Osteoblast (primary cell): ENCODE measurements around the gene PTGDR2. TPM values are rescaled to one million over a fixed set of nuclear protein-coding genes. Genes with fewer than 3 reads are reported as not detected.

ENCODE experiments used
- DNase-seq: peaks from one replicate; pipeline ENCODE4 v3.0.0; 2011; ENCODE audit warnings: low spot score, mixed read lengths; ENCODE audit not compliant: insufficient read length; ENCODE audit errors: missing footprints
- H2AFZ ChIP-seq: 2 replicates; pipeline ENCODE4 v1.6.0; 2011; ENCODE audit warnings: mild to moderate bottlenecking, low read length
- H3K27ac ChIP-seq: 2 replicates; pipeline ENCODE4 v1.5.1; 2011; ENCODE audit warnings: mild to moderate bottlenecking, low read depth, low read length, moderate library complexity
- H3K27me3 ChIP-seq: 2 replicates; pipeline ENCODE4 v1.6.0; 2012; ENCODE audit warnings: mild to moderate bottlenecking, control low read depth, inconsistent platforms, low read length, moderate library complexity; ENCODE audit not compliant: insufficient read depth
- H3K36me3 ChIP-seq: 2 replicates; pipeline ENCODE4 v1.5.1; 2011; ENCODE audit warnings: mild to moderate bottlenecking, low read length, control low read depth, moderate library complexity; ENCODE audit not compliant: insufficient read depth
- H3K4me1 ChIP-seq: 2 replicates; pipeline ENCODE4 v1.5.1; 2011; ENCODE audit warnings: mild to moderate bottlenecking, low read length, control low read depth, moderate library complexity; ENCODE audit not compliant: insufficient read depth
- H3K4me2 ChIP-seq: 2 replicates; pipeline ENCODE4 v1.6.0; 2011; ENCODE audit warnings: mild to moderate bottlenecking, low read length; ENCODE audit not compliant: insufficient read depth
- H3K4me3 ChIP-seq: fragments of 200-600 bp; sonication (generic); 3 replicates; pipeline ENCODE4 v1.5.1; 2012; ENCODE audit warnings: mild to moderate bottlenecking, low read length, inconsistent platforms; ENCODE audit not compliant: insufficient read depth
- H3K79me2 ChIP-seq: 2 replicates; pipeline ENCODE4 v1.6.0; 2012; ENCODE audit warnings: mild to moderate bottlenecking, low read length, control low read depth, inconsistent platforms; ENCODE audit not compliant: insufficient read depth
- H3K9me3 ChIP-seq: 2 replicates; pipeline ENCODE4 v1.5.1; 2011; ENCODE audit warnings: low read depth, low read length, control low read depth
- H4K20me1 ChIP-seq: 2 replicates; pipeline ENCODE4 v1.6.0; 2012; ENCODE audit warnings: mild to moderate bottlenecking, low read length, control low read depth; ENCODE audit not compliant: insufficient read depth
- CTCF ChIP-seq: IDR thresholded peaks from 2 replicates; pipeline ENCODE4 v1.5.1; 2011; ENCODE audit warnings: mild to moderate bottlenecking, low read depth, low read length, moderate library complexity; ENCODE audit errors: extremely low read depth
- total RNA-seq: library from RNA; depleted of rRNA; stranded (reverse); fragments of >200 nt; gene quantifications from 2 replicates; pipeline ENCODE4 v1.2.3, GENCODE V29; 2012

PTGDR2 gene
- total RNA-seq, 1 donor: not detected

GRCh38 chr11:60872961-60873524 lies 17.3 kb upstream of the PTGDR2 start:
- peaks cover 6% of the 10 kb centered on the region for H3K27me3 ChIP-seq
- no peaks in the 10 kb centered on the region for H3K79me2 ChIP-seq
- H3K9me3 ChIP-seq: no peaks in the 10 kb centered on the region
- H4K20me1 ChIP-seq: no peaks in the 10 kb centered on the region
- H3K4me1 ChIP-seq: peaks cover 27% of the 10 kb centered on the region
- H3K36me3 ChIP-seq: no peaks in the 10 kb centered on the region
- peak overlapping the region; percentile 38 for H3K27ac ChIP-seq
- DNase-seq: peak; percentile 95
- H3K4me2 ChIP-seq: peak overlapping the region; percentile 25
- no peak for TF ChIP-seq CTCF
- no peak overlapping the region for H2AFZ ChIP-seq
- no peak overlapping the region for H3K4me3 ChIP-seq

GRCh38 chr11:60872124-60872960 lies 16.6 kb upstream of the PTGDR2 start:
- Histone ChIP-seq H3K4me2 (peak overlapping the region; percentile 43), H3K27ac (peak overlapping the region; percentile 45), H3K27me3 (peaks cover 6% of the 10 kb centered on the region), H3K9me3 (no peaks in the 10 kb centered on the region), H3K36me3 (no peaks in the 10 kb centered on the region), H3K4me3 (no peak overlapping the region), H3K79me2 (no peaks in the 10 kb centered on the region), H2AFZ (no peak overlapping the region), H3K4me1 (peaks cover 27% of the 10 kb centered on the region), H4K20me1 (no peaks in the 10 kb centered on the region)
- TF ChIP-seq CTCF: no peak
- DNase-seq: peak; percentile 73

- peak overlapping the region; percentile 45 for H3K27ac ChIP-seq
- H2AFZ ChIP-seq: no peak overlapping the region
- DNase-seq: peak; percentile 69
- TF ChIP-seq CTCF: peak; percentile 37
- H3K4me3 ChIP-seq: peak overlapping the region; percentile 16
- peaks cover 27% of the 10 kb centered on the region for H3K4me1 ChIP-seq
- H3K36me3 ChIP-seq: no peaks in the 10 kb centered on the region
- peak overlapping the region; percentile 43 for H3K4me2 ChIP-seq
- no peaks in the 10 kb centered on the region for H3K79me2 ChIP-seq
- no peaks in the 10 kb centered on the region for H3K9me3 ChIP-seq
- no peaks in the 10 kb centered on the region for H4K20me1 ChIP-seq
- H3K27me3 ChIP-seq: peaks cover 6% of the 10 kb centered on the region
Measured at GRCh38 chr11:60871378-60872061, 15.8 kb upstream of the PTGDR2 start.
